Measurements from ENCODE around the gene TSPAN2. TPM values are rescaled to one million over a fixed set of nuclear protein-coding genes. Genes with fewer than 3 reads are reported as not detected.

The TSPAN2 gene
- total RNA-seq, 1 experiment from 2014 or later = not detected

DNA sequence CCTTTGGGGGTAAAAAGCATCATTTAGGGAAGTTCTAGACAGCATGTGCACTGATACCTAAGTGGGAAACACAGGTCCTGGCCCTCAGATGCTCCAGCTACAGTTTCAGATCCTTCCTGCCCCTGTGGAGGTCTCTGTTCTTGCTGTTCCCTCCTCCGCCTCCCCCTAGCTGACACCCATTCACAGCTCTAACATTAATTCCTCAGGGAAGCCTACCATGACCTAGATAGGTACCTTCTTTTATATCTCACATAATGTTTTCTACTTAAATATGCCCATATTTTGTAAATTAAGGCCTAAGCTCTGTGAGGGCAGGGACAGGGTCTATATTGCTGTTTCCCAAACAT lies 11.3 kb downstream of the TSPAN2 start:
- H3K4me1 ChIP-seq (ENCODE audit: low read length) = no peaks in the 10 kb centered on the region
- H3K9me2 ChIP-seq (replicated peaks; ENCODE audit: insufficient read depth, low read length) = no peaks in the 10 kb centered on the region
- H3K4me2 ChIP-seq (ENCODE audit: low read depth, low read length, poor library complexity, severe bottlenecking) = no peak overlapping the region
- no peaks in the 10 kb centered on the region for H4K20me1 ChIP-seq (ENCODE audit: insufficient read depth, low read depth, low read length)
- H3K27me3 ChIP-seq (ENCODE audit: low read length) = no peaks in the 10 kb centered on the region
- no peaks in the 10 kb centered on the region for H3K9me3 ChIP-seq (ENCODE audit: low read length)
- no peak overlapping the region for H2AFZ ChIP-seq (ENCODE audit: low read length)
- no peak overlapping the region for H3K27ac ChIP-seq (ENCODE audit: low read length)
- no peaks in the 10 kb centered on the region for H3K36me3 ChIP-seq (ENCODE audit: insufficient read depth, low read length)
- no peaks in the 10 kb centered on the region for H3K79me2 ChIP-seq (ENCODE audit: low read length)
- H3K9ac ChIP-seq (ENCODE audit: low read length) = no peak overlapping the region
- H3K4me3 ChIP-seq (ENCODE audit: low read length) = no peak overlapping the region
- no peak for DNase-seq

DNA sequence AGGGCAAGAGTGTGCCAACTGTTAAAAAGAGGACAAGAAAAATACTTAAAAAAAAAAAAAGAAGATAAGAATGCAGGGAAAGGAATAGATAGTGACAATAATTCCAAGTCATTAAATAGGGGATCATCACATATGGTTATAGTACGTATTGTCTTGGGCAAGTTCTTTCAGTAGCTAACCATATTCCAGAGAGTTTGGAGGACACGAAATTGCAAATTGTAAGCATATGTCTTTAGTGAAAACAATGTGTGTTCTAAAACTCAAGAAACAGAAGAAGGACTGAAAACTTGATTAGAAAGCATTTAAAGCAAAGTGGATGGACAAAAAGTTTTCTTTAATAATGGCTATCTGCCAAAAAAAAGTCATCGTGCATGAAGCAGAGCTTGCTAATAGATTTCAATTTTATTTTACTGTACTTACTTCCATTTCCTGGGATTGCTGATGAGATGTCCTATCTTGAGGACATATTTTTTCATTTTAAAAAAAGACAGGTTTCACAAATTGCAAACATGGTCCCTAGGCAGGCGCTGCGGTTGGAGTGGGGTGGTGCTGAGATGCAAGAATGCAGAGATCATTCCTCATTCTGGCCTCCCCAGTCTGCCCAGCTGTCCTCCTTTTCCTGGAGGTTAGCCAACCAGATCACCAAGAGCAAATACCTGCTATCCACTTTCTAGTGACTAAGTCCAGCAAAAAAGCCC lies 11.9 kb downstream of the TSPAN2 start:
- Histone ChIP-seq H3K9me3 (ENCODE audit: low read length) (no peaks in the 10 kb centered on the region), H3K4me1 (ENCODE audit: low read length) (no peaks in the 10 kb centered on the region)
- no peak for DNase-seq

DNA sequence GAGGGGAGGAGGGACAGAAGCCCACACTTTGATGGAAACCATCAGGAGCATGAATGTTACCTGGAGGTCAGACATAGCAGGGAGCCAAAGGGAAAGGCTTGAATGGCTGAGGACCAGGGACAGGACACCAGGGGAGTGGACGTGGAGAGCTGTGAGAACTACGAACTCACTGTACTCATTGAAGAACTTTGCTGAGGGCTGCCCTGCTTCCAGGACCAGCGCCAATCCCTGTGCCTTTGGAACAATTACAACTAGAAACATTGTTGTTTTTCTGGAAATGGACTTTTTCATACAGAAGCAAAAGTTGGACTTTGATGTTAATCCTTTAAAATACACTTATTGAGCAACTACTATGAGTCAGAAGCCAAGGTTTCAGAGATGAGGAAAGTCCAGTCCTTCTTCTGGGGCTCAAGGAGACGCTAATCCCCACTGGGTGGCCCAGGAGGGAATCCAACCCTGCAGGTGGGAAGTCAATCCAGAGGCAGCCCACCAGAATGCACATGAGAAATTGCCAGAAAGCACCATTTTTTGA lies 12.9 kb downstream of the TSPAN2 start:
- H3K4me1 ChIP-seq (ENCODE audit: low read length) = no peaks in the 10 kb centered on the region
- H3K27me3 ChIP-seq (ENCODE audit: low read length) = no peaks in the 10 kb centered on the region
- no peaks in the 10 kb centered on the region for H3K9me3 ChIP-seq (ENCODE audit: low read length)
- no peak overlapping the region for H2AFZ ChIP-seq (ENCODE audit: low read length)
- no peak for DNase-seq
- H3K79me2 ChIP-seq (ENCODE audit: low read length) = no peaks in the 10 kb centered on the region
- no peak overlapping the region for H3K9ac ChIP-seq (ENCODE audit: low read length)
- H4K20me1 ChIP-seq (ENCODE audit: insufficient read depth, low read depth, low read length) = no peaks in the 10 kb centered on the region
- H3K9me2 ChIP-seq (replicated peaks; ENCODE audit: insufficient read depth, low read length) = no peaks in the 10 kb centered on the region
- no peak overlapping the region for H3K4me3 ChIP-seq (ENCODE audit: low read length)
- H3K36me3 ChIP-seq (ENCODE audit: insufficient read depth, low read length) = no peaks in the 10 kb centered on the region
- H3K27ac ChIP-seq (ENCODE audit: low read length) = no peak overlapping the region
- H3K4me2 ChIP-seq (ENCODE audit: low read depth, low read length, poor library complexity, severe bottlenecking) = no peak overlapping the region

More for the DNA sequence above, 11.9 kb downstream of the TSPAN2 start:
- Histone ChIP-seq H3K79me2 (ENCODE audit: low read length) (no peaks in the 10 kb centered on the region), H3K27me3 (ENCODE audit: low read length) (no peaks in the 10 kb centered on the region), H3K36me3 (ENCODE audit: insufficient read depth, low read length) (no peaks in the 10 kb centered on the region), H4K20me1 (ENCODE audit: insufficient read depth, low read depth, low read length) (no peaks in the 10 kb centered on the region), H2AFZ (ENCODE audit: low read length) (no peak overlapping the region), H3K9ac (ENCODE audit: low read length) (no peak overlapping the region), H3K9me2 (replicated peaks; ENCODE audit: insufficient read depth, low read length) (no peaks in the 10 kb centered on the region), H3K4me3 (ENCODE audit: low read length) (no peak overlapping the region), H3K27ac (ENCODE audit: low read length) (no peak overlapping the region), H3K4me2 (ENCODE audit: low read depth, low read length, poor library complexity, severe bottlenecking) (no peak overlapping the region)

DNA sequence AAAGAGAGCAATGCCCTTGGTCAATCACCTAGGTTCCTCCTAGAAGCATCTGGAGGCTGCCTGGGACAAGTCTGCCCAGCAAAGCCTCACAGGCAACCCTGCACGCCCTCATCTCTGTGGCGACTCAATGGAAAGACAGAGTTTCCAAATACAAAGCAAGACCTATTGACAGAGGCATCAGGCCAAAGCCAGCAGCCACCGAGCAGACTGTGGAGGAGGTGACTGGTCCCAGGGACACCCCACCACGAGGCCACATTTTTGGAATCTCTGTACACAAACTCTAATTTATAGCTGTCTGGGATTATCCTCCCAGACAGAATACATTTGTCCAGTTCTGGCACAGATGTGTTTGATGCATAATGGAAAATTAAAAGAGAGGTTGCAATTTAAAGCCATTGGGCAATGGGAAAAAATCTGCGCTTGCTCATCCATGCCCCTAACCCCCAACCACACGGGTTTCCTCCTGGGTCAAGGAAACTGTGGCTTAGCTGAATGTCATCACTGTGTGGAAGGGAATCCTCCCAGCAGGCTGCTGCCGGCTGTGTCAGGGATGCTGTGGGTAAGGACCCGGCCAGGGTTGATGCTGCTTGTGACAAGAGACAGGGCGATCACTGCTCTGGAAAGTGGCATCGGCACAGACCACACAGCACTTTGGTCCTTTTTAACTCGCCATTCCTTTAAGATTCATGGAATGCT lies 14.3 kb downstream of the TSPAN2 start:
- no peak overlapping the region for H2AFZ ChIP-seq (ENCODE audit: low read length)
- H3K27ac ChIP-seq (ENCODE audit: low read length) = no peak overlapping the region
- H3K4me1 ChIP-seq (ENCODE audit: low read length) = no peaks in the 10 kb centered on the region
- no peaks in the 10 kb centered on the region for H3K27me3 ChIP-seq (ENCODE audit: low read length)
- H3K4me2 ChIP-seq (ENCODE audit: low read depth, low read length, poor library complexity, severe bottlenecking) = no peak overlapping the region
- H3K4me3 ChIP-seq (ENCODE audit: low read length) = no peak overlapping the region
- no peak for DNase-seq
- no peaks in the 10 kb centered on the region for H3K9me2 ChIP-seq (replicated peaks; ENCODE audit: insufficient read depth, low read length)
- no peaks in the 10 kb centered on the region for H3K79me2 ChIP-seq (ENCODE audit: low read length)
- H3K9ac ChIP-seq (ENCODE audit: low read length) = no peak overlapping the region
- H3K9me3 ChIP-seq (ENCODE audit: low read length) = no peaks in the 10 kb centered on the region
- no peaks in the 10 kb centered on the region for H4K20me1 ChIP-seq (ENCODE audit: insufficient read depth, low read depth, low read length)
- no peaks in the 10 kb centered on the region for H3K36me3 ChIP-seq (ENCODE audit: insufficient read depth, low read length)

DNA sequence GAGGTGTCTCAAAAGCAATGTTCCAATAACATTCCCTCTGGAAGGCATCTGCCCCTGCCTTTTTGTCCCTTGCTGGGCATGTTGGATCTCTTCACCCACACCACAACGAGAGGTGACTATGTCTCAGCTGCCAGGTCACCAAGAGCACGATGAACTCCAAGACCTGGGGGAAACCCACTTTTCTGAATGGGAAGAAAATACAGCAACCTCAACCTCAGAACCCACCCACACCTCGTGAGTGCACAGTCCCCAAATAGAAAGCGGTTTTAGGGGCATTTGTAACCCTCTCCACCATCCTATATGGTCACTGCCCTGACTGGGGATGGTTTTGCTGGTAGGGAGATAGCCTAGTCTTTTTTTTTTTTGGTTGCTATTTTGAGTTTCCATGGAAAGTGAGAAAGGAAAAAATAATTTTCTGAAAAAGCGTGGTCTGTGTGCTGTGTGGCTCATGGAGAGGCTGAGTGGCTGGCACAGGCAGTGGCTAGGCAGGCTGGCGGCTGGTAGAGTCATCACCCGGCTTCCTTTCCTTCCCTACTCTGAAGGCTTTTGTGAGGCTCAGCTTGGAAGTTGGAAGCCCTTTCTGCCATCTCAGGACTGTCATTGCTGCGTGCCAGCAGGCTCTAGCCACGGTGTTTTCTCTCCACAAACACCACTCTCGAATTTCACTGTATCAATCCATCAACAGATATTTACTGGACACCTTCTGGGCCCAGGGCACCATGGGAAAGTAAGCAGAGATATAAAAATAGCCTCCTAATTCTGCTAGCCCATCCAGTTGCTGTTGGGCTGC lies 15.8 kb downstream of the TSPAN2 start:
- H3K4me2 ChIP-seq (ENCODE audit: low read depth, low read length, poor library complexity, severe bottlenecking) = no peak overlapping the region
- H4K20me1 ChIP-seq (ENCODE audit: insufficient read depth, low read depth, low read length) = no peaks in the 10 kb centered on the region
- no peak overlapping the region for H3K9ac ChIP-seq (ENCODE audit: low read length)
- H3K27me3 ChIP-seq (ENCODE audit: low read length) = no peaks in the 10 kb centered on the region
- no peaks in the 10 kb centered on the region for H3K9me3 ChIP-seq (ENCODE audit: low read length)
- no peak overlapping the region for H2AFZ ChIP-seq (ENCODE audit: low read length)
- no peak overlapping the region for H3K27ac ChIP-seq (ENCODE audit: low read length)
- H3K79me2 ChIP-seq (ENCODE audit: low read length) = no peaks in the 10 kb centered on the region
- no peak overlapping the region for H3K4me3 ChIP-seq (ENCODE audit: low read length)
- H3K36me3 ChIP-seq (ENCODE audit: insufficient read depth, low read length) = no peaks in the 10 kb centered on the region
- H3K9me2 ChIP-seq (replicated peaks; ENCODE audit: insufficient read depth, low read length) = no peaks in the 10 kb centered on the region
- no peak for DNase-seq
- H3K4me1 ChIP-seq (ENCODE audit: low read length) = no peaks in the 10 kb centered on the region

DNA sequence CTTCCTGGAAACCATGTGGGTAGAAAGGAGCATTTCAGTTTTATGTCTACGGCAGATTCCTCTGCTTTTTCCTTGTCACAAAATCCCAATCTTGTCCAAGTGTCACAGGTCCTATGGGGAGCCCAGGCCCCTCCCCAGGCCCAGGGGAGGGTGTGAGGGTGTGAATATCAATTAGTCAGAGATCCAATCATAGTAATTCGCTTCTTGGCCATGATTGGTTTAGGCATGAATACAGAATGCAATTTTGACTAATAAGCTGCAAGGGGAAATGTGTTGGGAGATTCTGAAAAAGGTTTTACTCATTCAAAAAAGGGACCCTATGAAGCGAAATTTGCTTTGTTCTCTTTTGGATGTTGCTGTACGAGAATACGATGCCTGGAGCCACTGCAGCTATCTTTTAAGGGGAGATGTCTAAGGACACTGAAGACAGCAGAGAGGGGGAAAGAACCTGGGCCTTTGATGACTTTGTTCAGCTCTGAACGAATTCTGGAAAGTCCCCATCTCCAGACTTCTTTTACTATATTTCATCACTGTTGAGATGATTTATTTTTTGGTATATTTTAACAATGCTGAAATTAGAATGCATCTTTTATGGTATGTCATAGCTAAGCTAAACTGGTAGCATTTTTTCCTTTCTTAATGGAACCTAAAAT lies 18.2 kb downstream of the TSPAN2 start:
- Histone ChIP-seq H3K4me3 (ENCODE audit: low read length) (no peak overlapping the region), H3K36me3 (ENCODE audit: insufficient read depth, low read length) (no peaks in the 10 kb centered on the region), H3K9me3 (ENCODE audit: low read length) (no peaks in the 10 kb centered on the region), H3K79me2 (ENCODE audit: low read length) (no peaks in the 10 kb centered on the region), H3K4me1 (ENCODE audit: low read length) (no peaks in the 10 kb centered on the region), H3K27me3 (ENCODE audit: low read length) (no peaks in the 10 kb centered on the region), H3K27ac (ENCODE audit: low read length) (no peak overlapping the region), H3K4me2 (ENCODE audit: low read depth, low read length, poor library complexity, severe bottlenecking) (no peak overlapping the region), H3K9me2 (replicated peaks; ENCODE audit: insufficient read depth, low read length) (no peaks in the 10 kb centered on the region), H2AFZ (ENCODE audit: low read length) (no peak overlapping the region), H4K20me1 (ENCODE audit: insufficient read depth, low read depth, low read length) (no peaks in the 10 kb centered on the region), H3K9ac (ENCODE audit: low read length) (no peak overlapping the region)
- DNase-seq = no peak

DNA sequence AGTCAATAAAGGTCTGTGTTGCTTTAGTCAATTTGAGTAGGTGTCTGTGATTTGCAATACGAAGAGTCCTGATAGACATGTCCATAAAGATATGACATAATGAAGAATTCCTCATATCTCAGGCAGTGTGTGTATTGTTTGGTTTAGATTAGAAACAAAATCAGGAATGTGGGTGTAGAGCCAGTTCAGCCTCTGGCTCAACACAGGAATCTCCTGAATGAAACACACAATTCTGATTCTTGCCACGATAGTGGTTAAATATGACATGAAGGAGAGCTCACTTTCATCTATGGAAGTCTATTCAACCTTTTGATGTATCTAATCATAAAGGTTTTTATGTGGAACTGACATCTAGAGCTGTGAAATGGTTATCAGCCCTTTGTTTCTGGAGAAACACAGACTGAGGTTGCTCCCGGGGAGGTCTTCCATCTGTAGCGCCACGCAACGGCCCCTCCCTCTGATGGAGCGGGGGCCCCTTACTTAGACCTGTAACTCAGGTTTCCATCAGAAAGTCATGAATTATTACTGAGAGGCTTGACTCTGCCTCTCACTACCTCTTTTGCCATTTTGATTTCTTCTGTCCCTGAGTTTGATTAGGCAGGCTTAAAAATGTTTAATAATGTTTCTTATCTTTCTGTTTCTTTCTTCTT lies 19.5 kb downstream of the TSPAN2 start:
- H3K27me3 ChIP-seq (ENCODE audit: low read length) = no peaks in the 10 kb centered on the region
- H3K9ac ChIP-seq (ENCODE audit: low read length) = no peak overlapping the region
- no peaks in the 10 kb centered on the region for H3K4me1 ChIP-seq (ENCODE audit: low read length)
- no peak overlapping the region for H3K27ac ChIP-seq (ENCODE audit: low read length)
- no peaks in the 10 kb centered on the region for H4K20me1 ChIP-seq (ENCODE audit: insufficient read depth, low read depth, low read length)
- no peak overlapping the region for H2AFZ ChIP-seq (ENCODE audit: low read length)
- no peaks in the 10 kb centered on the region for H3K36me3 ChIP-seq (ENCODE audit: insufficient read depth, low read length)
- no peak overlapping the region for H3K4me3 ChIP-seq (ENCODE audit: low read length)
- H3K9me2 ChIP-seq (replicated peaks; ENCODE audit: insufficient read depth, low read length) = no peaks in the 10 kb centered on the region
- H3K79me2 ChIP-seq (ENCODE audit: low read length) = no peaks in the 10 kb centered on the region
- H3K4me2 ChIP-seq (ENCODE audit: low read depth, low read length, poor library complexity, severe bottlenecking) = no peak overlapping the region
- H3K9me3 ChIP-seq (ENCODE audit: low read length) = no peaks in the 10 kb centered on the region
- DNase-seq = no peak
